Sciatic nerve (tissue), 2 donors: ENCODE data around the gene OXCT2. TPM values are rescaled to one million over a fixed set of nuclear protein-coding genes. Genes with fewer than 3 reads are reported as not detected.

Experiments used
- ATAC-seq: fragments of 200-7000 bp; cut with Tn5 transposase; one replicate; pipeline ENCODE4 v1.9.1; 2020; ENCODE audit warnings: mild to moderate bottlenecking, moderate library complexity
- DNase-seq: peaks from one replicate; pipeline ENCODE4 v3.0.0-alpha.2; 2020; ENCODE audit warnings: low spot score
- intact Hi-C: fragments of 100-400 bp; cut with DNase I; formaldehyde crosslinking; loops from one replicate; pipeline ENCODE4 v1.14.2; 2022
- total RNA-seq: library from RNA; stranded (reverse); fragmentation: NEBNext Ultra II Directional; extraction: Animal tissue kit (Norgen Biotek cat#: 25700); gene quantifications from one replicate; pipeline ENCODE4 v1.2.1, GENCODE V29; 2021
- donor health status: DM: no; HTN: no; CAD: no.
- donor health status: DM: no; HTN: no; CAD: no.

The OXCT2 gene
- total RNA-seq, 1 donor from 2014 or later: 8.5 TPM

DNA sequence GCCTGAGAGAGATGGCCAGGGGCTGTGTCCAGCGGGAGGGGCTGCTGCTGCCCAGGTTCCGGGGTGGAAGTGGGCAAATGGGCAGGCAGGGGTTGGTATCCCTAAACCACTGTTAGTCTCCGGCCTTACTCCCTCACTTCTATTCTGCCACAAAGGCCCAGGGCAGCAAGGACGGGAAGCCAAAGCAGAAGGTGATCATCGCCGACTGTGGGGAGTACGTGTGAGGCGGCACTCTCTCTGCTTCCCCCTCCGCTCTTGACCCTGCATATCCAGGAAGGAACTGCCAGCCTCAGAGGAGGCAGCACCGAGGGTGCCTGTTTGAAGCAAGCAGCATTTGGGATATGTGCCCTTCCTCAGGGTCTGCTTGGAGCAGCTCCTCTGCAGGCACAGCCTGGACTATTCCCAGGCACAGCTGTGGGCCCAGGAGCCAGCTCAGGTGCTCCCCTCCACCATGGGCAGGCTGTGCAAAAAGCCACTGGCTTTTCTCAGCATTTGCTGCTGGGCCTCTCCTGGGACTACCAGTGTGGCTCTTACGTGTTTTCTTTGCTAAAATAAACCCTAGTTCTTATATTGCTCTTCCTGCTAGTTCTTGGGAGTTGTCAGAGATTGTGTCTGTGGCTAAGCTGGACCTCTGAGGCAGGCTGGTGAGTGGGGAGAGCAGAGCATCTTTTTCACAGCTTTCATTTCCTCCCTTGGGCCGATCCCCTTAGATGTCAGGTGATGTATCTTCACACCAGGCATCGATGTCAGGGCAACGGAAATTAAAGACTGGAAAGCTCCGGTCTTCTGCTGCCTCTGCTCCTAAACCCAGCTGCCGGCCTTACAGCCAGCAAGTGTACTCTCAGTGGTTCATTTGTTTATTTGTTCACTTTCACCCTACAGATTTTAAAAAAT is 17.8 kb downstream of the OXCT2 start:
- intact Hi-C loops: no loop called here
- DNase-seq (no peak), ATAC-seq (no peak)

DNA sequence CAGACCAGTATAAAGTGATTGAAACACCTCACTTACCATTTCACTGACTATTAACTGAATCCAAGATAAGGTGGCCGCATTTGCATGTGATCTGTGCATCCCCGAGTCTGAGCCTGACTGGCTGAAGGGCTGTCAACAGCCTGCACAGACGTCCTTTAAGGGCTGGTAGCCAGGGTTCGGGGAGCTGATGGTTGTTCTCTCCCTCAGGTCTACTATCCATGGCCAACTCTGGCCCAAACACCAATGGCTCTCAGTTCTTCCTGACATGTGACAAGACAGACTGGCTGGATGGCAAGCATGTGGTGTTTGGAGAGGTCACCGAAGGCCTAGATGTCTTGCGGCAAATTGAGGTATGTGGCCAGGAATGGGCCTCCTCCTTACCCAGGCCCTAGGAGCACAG is 18.4 kb downstream of the OXCT2 start:
- ATAC-seq (no peak), DNase-seq (no peak)
- intact Hi-C loops: no loop called here

DNA sequence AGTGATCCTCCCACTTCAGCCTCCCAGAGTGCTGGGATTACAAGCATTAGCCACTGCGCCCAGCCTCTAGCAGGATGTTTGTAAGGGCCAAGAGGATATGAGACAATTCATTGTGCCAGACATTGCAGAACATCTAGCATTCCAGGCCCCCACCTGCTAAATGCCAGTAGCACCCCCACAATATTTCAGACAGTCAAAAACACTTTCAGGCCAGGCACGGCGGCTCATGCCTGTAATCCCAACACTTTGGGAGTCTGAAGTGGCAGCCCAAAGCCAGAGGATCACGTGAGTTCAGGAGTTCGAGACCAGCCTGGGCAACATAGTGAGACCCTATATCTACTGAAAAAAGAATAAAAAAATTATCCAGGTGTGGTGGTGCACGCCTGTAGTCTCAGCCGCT is 19.6 kb downstream of the OXCT2 start:
- DNase-seq (no peak), ATAC-seq (no peak)
- intact Hi-C loops: no loop called here

DNA sequence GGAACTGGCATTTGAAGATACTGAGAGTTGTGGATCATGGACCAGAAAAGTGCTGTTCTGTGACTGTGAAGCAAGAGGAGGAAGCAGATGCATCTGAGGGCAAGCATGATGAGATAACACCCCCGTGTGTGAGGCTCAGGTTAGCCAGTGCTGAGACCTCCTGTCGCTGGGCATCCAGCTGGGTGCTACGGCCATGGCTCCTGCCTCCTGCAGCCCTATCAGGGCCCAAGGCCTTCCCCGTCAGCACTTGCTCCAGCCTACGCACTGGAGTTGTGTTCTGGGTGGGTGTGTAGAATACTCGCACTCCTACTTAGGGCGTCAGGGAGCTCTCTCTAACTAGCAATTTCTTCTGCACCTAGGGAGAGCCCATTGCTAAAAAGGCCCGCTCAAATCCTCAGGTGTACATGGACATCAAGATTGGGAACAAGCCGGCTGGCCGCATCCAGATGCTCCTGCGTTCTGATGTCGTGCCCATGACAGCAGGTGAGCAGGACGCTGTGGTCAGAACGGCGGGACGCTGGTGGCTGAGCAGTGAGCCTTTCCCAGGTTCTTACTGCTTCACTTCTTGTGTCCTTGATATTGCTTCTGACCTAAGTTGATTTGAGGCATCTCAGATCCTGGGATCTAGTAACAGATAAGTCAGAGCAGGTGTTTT is 26.0 kb downstream of the OXCT2 start:
- ATAC-seq (no peak), DNase-seq (no peak)
- intact Hi-C loops: no loop called here

DNA sequence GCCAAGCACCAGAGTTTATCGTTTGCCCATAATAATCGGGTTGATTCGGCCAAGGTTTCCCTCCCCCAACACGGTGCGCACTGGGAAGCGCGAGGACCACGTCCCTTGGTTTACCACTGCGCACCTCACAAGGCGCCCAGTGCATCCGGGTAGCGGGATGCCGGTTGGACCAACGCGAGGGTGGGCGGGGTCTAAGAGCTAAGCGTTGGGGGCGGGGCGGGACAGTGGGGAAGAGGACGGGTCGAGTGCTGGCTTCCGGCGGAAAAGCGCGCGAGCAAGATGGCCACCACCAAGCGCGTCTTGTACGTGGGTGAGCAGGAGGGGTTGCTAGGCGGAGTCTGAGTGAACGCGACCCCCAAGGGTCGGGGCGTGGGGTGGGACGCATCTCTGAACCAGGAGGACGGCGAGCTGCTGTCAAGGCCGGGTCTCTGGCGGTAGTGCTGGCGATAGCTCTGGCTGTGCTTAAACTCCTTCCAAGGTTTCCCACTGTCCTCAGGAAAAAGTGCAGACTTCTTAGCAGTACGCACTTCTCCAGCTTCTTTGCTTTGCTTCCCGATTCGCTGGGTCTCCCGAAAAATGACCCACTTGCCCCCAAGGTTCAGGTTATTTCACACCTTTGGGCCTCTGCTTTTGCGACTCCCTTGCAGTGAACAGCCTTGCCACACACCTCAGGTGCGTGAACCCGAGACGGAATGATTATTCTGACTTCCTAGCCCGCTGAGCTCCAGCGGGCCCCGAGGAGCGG is 32.4 kb downstream of the OXCT2 start, which contains the start of gene PPIE:
Gene PPIE, plus strand, starts transcription at position 261 of the 745 bp plus-strand sequence. Its CDS starts 19 bp downstream, at position 280.
- intact Hi-C loops: no loop called here
- peak; percentile 97 for DNase-seq
- ATAC-seq: peak; percentile 99

DNA sequence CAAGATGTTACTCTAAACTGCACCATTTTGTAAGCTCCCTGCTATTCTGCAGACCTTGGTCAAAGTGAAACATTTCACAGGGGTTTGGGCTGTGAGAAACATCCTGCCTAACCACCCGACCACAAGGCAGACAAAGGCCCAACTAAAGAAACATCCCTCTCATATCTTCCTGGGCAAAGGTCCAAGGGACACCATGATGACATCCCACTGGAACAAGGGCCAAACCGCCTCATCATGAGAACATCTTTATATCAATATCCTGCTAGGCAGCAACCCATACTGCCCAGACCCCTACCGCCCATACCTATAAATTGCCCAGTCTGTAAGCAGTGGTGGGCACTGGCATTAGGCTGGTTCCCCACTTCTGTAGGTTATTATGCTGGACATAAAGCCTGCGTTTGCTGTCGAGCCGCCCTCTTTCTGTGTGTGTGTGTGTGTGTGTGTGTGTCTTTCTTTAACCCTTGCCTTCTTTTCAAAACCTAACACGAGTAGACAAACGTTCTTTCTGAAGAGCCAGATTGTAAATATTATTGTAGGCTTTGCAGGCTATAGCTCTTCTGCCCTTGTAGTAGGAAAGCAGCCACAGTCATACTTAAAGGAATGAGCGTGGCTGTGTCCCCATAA is 33.5 kb downstream of the OXCT2 start:
- no peak for DNase-seq
- ATAC-seq: no peak
- intact Hi-C loops: no loop called here

DNA sequence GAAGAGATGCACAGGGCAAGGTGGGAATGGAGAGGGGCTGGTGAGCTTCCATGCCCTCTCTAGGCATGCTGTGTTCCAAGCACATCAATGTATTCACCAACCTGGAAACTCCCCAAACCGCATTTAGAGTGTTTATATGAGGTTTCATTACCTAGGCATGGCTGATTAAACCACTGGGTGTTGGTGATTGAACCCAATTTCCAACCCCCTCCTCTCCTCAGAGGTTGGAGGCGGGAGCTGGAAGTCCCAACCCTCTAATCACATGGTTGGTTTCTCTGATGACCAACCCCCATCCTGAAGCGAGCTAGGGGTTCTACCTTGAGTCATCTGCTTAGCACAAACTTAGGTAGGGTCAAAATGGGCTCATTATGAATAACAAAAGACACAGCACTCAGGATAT is 35.4 kb downstream of the OXCT2 start:
- intact Hi-C loops: no loop called here
- ATAC-seq: no peak
- no peak for DNase-seq

DNA sequence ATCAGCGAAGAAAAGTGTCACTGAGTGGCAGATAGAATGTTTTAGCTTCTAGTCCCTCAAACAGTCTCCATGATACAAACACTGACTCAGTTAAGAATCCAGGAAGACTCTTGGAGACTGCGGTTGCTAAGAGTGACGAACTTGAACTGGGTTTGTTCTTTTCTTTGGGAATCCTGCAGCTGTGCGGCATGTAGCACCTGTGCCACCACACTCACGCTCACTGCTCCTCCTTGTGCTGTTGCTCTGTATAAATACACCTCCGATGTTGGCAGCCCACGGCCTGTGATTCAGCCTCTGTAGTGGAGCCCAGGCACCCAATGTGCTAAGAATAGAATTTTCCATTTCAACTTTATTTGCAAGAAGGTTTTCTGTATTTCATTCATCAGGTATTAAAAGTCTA is 38.0 kb downstream of the OXCT2 start:
- ATAC-seq (no peak), DNase-seq (no peak)
- intact Hi-C loops: no loop called here

DNA sequence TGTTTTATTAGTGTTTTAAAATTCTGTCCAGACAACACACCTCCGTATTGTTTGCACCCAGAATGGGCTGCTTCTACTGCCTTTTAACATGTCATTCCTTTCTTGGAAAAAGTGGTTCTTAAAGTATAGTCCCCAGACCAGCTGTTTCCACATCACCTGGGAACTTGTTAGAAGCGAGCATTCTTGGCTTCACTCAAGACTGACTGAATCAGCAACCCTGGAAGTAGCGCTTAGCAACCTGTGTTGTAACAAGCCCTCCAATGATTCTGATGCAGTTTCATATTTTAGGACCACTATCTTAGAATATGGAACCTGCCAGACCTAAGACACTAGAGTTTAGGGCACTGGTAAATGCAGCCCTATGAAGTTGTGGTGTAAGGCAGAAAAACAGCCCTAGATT is 38.4 kb downstream of the OXCT2 start:
- DNase-seq (no peak), ATAC-seq (no peak)
- intact Hi-C loops: no loop called here

DNA sequence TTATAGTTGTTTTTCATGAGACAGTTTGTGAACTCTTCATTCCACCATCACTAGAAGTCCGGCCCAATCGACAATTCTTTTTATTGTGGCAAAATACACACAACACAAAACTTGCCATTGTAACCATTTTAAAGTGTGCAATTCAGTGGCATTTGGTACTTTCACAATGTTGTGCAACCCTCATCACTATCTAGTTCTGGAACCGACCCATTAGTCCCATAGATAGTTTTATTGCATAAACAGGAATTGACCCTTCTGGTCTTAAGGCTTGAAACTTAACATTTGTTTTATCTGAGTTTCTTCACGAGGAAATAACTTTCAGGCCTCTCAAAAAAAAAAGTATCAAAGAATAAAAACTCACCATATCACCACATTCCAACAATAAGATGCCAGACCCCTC is 41.3 kb downstream of the OXCT2 start:
- ATAC-seq (no peak), DNase-seq (no peak)
- intact Hi-C loops: loop anchor here (10.0 kb wide), 1 partner anchor 125 kb away; no protein-coding TSS in a partner anchor

DNA sequence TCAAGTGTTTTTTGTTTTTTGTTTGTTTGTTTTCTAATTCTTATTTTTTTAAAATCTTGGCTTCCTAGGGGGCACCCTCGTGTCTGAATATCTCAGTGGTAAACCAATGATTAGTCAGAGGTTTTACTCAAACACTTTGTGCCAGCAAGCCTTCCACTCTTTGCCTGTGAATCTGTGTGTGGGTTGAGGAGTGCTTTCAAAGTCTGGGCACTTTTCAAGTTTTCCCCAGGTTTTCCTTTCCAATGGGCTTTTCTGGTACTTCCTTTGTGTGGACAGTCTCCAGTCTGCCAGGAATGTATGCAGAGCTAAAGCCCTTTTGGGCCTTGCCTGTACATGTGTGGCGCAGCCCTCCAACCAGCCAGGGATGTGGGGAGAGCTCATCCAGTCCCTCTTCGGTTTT is 42.1 kb downstream of the OXCT2 start:
- DNase-seq (no peak), ATAC-seq (no peak)
- intact Hi-C loops: loop anchor here (10.0 kb wide), 1 partner anchor 124 kb away; no protein-coding TSS in a partner anchor

DNA sequence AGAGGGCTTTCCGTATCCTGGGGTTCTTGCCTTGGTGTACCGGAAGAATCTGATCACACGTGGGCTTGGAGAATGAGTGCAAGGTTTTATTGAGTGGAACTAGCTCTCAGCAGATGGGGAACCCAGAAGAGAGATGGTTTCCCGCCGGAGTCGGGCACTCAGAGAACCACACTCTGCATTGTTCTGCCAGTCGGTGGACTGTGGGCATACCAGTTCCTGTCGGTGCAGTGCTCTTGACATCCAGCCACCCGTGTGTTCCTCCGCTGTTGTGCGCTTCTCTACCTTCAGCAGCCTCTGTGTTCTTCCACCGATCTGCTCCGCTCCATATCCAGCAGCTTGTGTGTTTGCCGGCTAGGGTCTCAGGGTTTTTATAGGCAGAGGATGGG is 43.2 kb downstream of the OXCT2 start:
- intact Hi-C loops: loop anchor here (10.0 kb wide), 1 partner anchor 123 kb away; no protein-coding TSS in a partner anchor
- ATAC-seq (no peak), DNase-seq (no peak)

DNA sequence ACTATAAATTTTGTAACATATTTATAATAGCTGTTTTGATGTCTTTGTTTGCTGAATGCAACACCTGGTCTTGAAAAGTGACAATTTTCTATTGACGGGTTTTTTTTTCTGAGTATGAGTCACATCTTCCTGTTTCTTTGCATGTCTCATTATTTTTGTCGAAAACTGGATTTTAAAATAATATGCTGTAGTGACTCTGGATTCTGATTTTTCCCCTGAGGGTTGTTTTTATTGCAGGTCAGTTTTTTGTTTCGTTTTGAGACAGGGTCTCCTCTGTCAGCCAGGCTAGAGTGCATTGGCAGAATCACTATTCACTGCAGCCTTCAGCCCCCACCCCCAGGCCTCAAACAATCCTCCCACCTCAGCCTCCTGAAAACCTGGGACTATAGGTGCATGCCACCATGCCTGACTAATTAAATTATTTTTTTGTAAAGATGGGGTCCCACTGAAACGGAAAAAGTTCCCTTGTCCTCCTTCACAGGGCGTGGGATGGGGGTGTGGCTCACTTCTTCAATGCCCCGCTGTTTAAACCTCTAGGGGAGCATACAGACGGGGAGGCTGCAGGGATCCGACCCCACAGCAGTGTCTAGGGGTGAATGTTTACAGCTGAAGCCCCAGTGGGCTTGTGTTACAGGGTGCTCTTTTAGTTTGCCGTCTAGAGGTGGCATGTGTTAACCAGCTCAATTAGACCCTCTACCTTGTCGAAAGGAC is 43.8 kb downstream of the OXCT2 start:
- intact Hi-C loops: loop anchor here (10.0 kb wide), 1 partner anchor 123 kb away; no protein-coding TSS in a partner anchor
- DNase-seq (no peak), ATAC-seq (no peak)

DNA sequence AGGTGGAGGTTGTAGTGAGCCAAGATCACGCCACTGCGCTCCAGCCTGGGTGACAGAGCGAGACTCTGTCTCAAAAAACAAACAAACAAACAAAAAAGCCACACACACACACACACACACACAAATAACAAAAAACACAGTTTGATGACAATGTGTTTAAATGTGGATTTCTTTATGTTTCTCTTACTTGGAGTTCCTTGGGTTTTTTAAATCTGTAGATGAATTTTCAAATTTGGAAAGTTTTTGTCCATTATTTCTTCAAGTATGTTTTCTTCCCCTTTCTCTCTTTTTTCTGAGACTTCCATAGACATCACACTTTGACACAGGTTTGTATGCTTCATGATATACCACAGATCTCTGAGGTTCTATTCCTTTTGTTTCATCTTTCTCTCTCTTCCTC is 44.5 kb downstream of the OXCT2 start:
- intact Hi-C loops: loop anchor here (10.0 kb wide), 1 partner anchor 122 kb away; no protein-coding TSS in a partner anchor

DNA sequence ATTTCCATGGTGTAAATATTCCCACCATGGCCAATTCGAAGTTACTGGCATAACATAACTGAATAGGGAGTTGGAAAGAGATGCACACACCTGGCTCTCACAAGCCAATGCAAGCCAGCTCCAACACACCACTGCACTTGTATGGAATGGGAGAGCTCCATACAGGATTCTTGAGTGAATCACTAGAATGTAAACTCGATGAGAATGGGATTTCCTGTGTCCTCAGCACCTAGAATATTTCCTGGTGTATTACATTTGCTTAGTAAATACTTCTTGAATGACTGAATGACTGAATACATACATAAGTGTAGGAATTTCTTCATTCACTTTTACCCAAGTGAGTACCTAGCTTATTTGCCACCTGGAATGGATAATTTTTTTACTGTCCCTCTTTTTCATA is 48.7 kb downstream of the OXCT2 start:
- ATAC-seq (no peak), DNase-seq (no peak)
- intact Hi-C loops: loop anchor here (10.0 kb wide), 1 partner anchor 118 kb away; no protein-coding TSS in a partner anchor

More for the DNA sequence above, 44.5 kb downstream of the OXCT2 start:
- ATAC-seq (no peak), DNase-seq (no peak)

DNA sequence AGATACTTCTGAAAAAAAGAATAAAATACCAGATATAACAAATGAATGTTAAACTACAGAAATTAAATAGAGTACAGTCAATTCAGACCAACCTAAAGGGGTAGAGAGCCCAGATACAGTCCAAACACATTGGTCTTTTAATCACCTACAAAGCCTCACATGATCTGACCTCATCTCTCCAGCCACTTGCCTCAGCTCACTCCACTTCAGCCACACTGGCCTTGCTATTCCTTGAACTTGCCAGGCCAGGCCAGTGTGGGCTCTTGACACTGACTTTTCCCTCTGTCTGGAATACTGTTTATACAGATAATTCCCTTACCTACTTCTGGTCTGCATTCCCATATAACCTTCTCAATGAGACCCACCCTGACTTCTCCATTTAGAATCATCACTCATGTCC is 49.5 kb downstream of the OXCT2 start:
- DNase-seq (no peak), ATAC-seq (no peak)
- intact Hi-C loops: loop anchor here (10.0 kb wide), 1 partner anchor 117 kb away; no protein-coding TSS in a partner anchor

DNA sequence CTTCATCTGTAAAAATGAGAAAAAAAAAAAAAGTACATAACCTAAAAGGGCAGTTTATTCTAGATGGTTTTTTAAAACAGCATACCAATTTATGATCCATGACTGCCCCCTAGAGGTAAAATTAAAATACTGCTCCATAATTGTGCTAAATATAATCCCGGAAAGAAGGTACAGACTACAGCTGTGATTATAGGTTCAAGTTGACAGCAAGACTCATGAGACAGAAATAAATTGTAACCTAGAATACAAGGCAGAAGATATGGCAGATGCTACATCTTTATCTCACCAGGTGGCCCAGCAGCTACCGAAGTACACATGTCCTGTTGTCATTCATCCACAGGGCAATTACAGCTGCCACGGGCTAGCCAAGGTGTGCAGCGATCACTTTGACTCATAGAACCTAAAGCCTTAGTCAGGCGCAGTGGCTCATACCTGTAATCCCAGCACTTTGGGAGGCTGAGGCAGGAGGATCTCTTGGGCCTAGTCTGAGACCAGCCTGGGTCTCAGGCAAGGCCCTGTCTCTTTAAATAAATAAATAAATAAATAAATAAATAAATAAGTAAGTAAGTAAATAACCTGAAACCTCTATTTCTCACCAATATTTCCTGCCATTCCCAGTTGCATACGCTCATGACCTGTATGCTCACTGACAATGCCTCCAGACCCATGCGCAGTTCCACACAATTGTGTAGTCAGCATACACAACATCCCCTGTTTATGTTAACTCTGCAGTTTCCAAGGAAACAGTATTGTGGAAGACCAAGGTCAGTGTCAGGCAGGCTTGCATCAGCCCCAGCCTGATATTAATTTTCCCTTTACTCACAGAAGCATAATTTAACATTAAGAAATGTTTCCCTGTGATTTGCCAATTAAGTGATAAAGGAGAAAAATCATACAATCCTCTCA is 50.8 kb downstream of the OXCT2 start:
- intact Hi-C loops: loop anchor here (10.0 kb wide), 1 partner anchor 116 kb away; no protein-coding TSS in a partner anchor
- DNase-seq: no peak

More for the DNA sequence above, 50.8 kb downstream of the OXCT2 start:
- no peak for ATAC-seq
